Measurements from ENCODE around the gene GNAS-AS1.

GNAS-AS1 gene

GRCh38 chr20:58878399-58878798 is 27.7 kb upstream of the GNAS-AS1 start:
- WGBS (ENCODE audit: extremely low coverage, insufficient coverage, insufficient read length): no CpG with 5 or more reads among the region's 4 CpGs
- no peak overlapping the region for H3K23ac ChIP-seq (ENCODE audit: low read length)
- no peak overlapping the region for H3K14ac ChIP-seq (ENCODE audit: low read length)
- no peak overlapping the region for H3K4ac ChIP-seq (ENCODE audit: low read depth, low read length)
- H2BK5ac ChIP-seq (ENCODE audit: low read depth, low read length, poor library complexity): no peak overlapping the region
- H4K91ac ChIP-seq (ENCODE audit: low read depth, low read length): no peak overlapping the region
- no peak overlapping the region for H2BK12ac ChIP-seq (ENCODE audit: low read length)
- peaks cover under 1% of the 10 kb centered on the region for H3K79me2 ChIP-seq (ENCODE audit: control insufficient read depth, insufficient read depth, low read length, poor library complexity)
- no peak overlapping the region for H3K4me3 ChIP-seq (ENCODE audit: low read depth, low read length)
- no peaks in the 10 kb centered on the region for H3K9me3 ChIP-seq (ENCODE audit: insufficient read depth, low read depth, low read length)
- H4K12ac ChIP-seq (ENCODE audit: low read depth, low read length): no peak overlapping the region
- H3K9ac ChIP-seq (ENCODE audit: low read length): no peak overlapping the region
- no peak overlapping the region for H3K18ac ChIP-seq (ENCODE audit: low read length)
- H3K79me1 ChIP-seq (ENCODE audit: low read length): peaks cover 1% of the 10 kb centered on the region
- H3K36me3 ChIP-seq (ENCODE audit: control insufficient read depth in 1 of 2, insufficient read depth in 2 of 2, low read length in 2 of 2): no peaks in the 10 kb centered on the region
- H4K8ac ChIP-seq (ENCODE audit: low read depth, low read length): no peak overlapping the region
- peaks cover 2 to 10% of the 10 kb centered on the region in 2 experiments for H3K4me1 ChIP-seq (ENCODE audit: control insufficient read depth in 1 of 2, insufficient read depth in 2 of 2, low read length in 2 of 2)
- no peak overlapping the region for H3K4me2 ChIP-seq (ENCODE audit: low read length)
- no peak overlapping the region for H2AK5ac ChIP-seq (ENCODE audit: low read length)
- H3K27ac ChIP-seq (ENCODE audit: low read depth, low read length): no peak overlapping the region
- no peak for DNase-seq
- no peak overlapping the region for H2AFZ ChIP-seq (ENCODE audit: insufficient read depth, low read length, poor library complexity)
- H3K27me3 ChIP-seq (ENCODE audit: insufficient read depth, low read length): no peaks in the 10 kb centered on the region
- no peak overlapping the region for H2BK120ac ChIP-seq (ENCODE audit: insufficient read depth, low read length, poor library complexity)

GRCh38 chr20:58877976-58878360 is 27.3 kb upstream of the GNAS-AS1 start:
- no peak overlapping the region for H2AK5ac ChIP-seq (ENCODE audit: low read length)
- no CpG with 5 or more reads among the region's 4 CpGs for WGBS (ENCODE audit: extremely low coverage, insufficient coverage, insufficient read length)

GRCh38 chr20:58877050-58877975 is 26.6 kb upstream of the GNAS-AS1 start:
- Histone ChIP-seq H3K9me3 (ENCODE audit: insufficient read depth, low read depth, low read length) (no peaks in the 10 kb centered on the region), H3K9ac (ENCODE audit: low read length) (no peak overlapping the region), H3K14ac (ENCODE audit: low read length) (no peak overlapping the region), H4K8ac (ENCODE audit: low read depth, low read length) (no peak overlapping the region), H2BK5ac (ENCODE audit: low read depth, low read length, poor library complexity) (no peak overlapping the region), H4K91ac (ENCODE audit: low read depth, low read length) (no peak overlapping the region), H3K27me3 (ENCODE audit: insufficient read depth, low read length) (no peaks in the 10 kb centered on the region), H3K79me1 (ENCODE audit: low read length) (no peaks in the 10 kb centered on the region), H3K36me3 (ENCODE audit: control insufficient read depth in 1 of 2, insufficient read depth in 2 of 2, low read length in 2 of 2) (no peaks in the 10 kb centered on the region), H3K4me3 (ENCODE audit: low read depth, low read length) (no peak overlapping the region), H3K4me2 (ENCODE audit: low read length) (no peak overlapping the region), H3K4me1 (ENCODE audit: control insufficient read depth in 1 of 2, insufficient read depth in 2 of 2, low read length in 2 of 2) (peaks cover under 1 to 6% of the 10 kb centered on the region in 2 experiments), H3K23ac (ENCODE audit: low read length) (no peak overlapping the region), H2AK5ac (ENCODE audit: low read length) (no peak overlapping the region), H3K4ac (ENCODE audit: low read depth, low read length) (no peak overlapping the region), H2AFZ (ENCODE audit: insufficient read depth, low read length, poor library complexity) (no peak overlapping the region), H3K79me2 (ENCODE audit: control insufficient read depth, insufficient read depth, low read length, poor library complexity) (no peaks in the 10 kb centered on the region), H4K12ac (ENCODE audit: low read depth, low read length) (no peak overlapping the region), H3K27ac (ENCODE audit: low read depth, low read length) (no peak overlapping the region), H2BK120ac (ENCODE audit: insufficient read depth, low read length, poor library complexity) (no peak overlapping the region), H3K18ac (ENCODE audit: low read length) (no peak overlapping the region), H2BK12ac (ENCODE audit: low read length) (no peak overlapping the region)
- no CpG with 5 or more reads among the region's 11 CpGs for WGBS (ENCODE audit: extremely low coverage, insufficient coverage, insufficient read length)
- DNase-seq: no peak

More at GRCh38 chr20:58877976-58878360, 27.3 kb upstream of the GNAS-AS1 start:
- Histone ChIP-seq H3K4me3 (ENCODE audit: low read depth, low read length) (no peak overlapping the region), H2BK5ac (ENCODE audit: low read depth, low read length, poor library complexity) (no peak overlapping the region), H3K18ac (ENCODE audit: low read length) (no peak overlapping the region), H3K79me2 (ENCODE audit: control insufficient read depth, insufficient read depth, low read length, poor library complexity) (no peaks in the 10 kb centered on the region), H4K8ac (ENCODE audit: low read depth, low read length) (no peak overlapping the region), H3K9me3 (ENCODE audit: insufficient read depth, low read depth, low read length) (no peaks in the 10 kb centered on the region), H3K27me3 (ENCODE audit: insufficient read depth, low read length) (no peaks in the 10 kb centered on the region), H3K36me3 (ENCODE audit: control insufficient read depth in 1 of 2, insufficient read depth in 2 of 2, low read length in 2 of 2) (no peaks in the 10 kb centered on the region), H3K23ac (ENCODE audit: low read length) (no peak overlapping the region), H2BK120ac (ENCODE audit: insufficient read depth, low read length, poor library complexity) (no peak overlapping the region), H3K9ac (ENCODE audit: low read length) (no peak overlapping the region), H3K4ac (ENCODE audit: low read depth, low read length) (no peak overlapping the region), H2BK12ac (ENCODE audit: low read length) (no peak overlapping the region), H3K4me2 (ENCODE audit: low read length) (no peak overlapping the region), H3K27ac (ENCODE audit: low read depth, low read length) (no peak overlapping the region), H3K4me1 (ENCODE audit: control insufficient read depth in 1 of 2, insufficient read depth in 2 of 2, low read length in 2 of 2) (peaks cover 2 to 8% of the 10 kb centered on the region in 2 experiments), H3K14ac (ENCODE audit: low read length) (no peak overlapping the region), H3K79me1 (ENCODE audit: low read length) (no peaks in the 10 kb centered on the region), H4K91ac (ENCODE audit: low read depth, low read length) (no peak overlapping the region), H2AFZ (ENCODE audit: insufficient read depth, low read length, poor library complexity) (no peak overlapping the region), H4K12ac (ENCODE audit: low read depth, low read length) (no peak overlapping the region)
- DNase-seq: no peak

GRCh38 chr20:58876437-58876836 is 25.7 kb upstream of the GNAS-AS1 start:
- Histone ChIP-seq H4K91ac (ENCODE audit: low read depth, low read length) (no peak overlapping the region), H3K4me1 (ENCODE audit: control insufficient read depth in 1 of 2, insufficient read depth in 2 of 2, low read length in 2 of 2) (peaks cover 0 to 4% of the 10 kb centered on the region in 2 experiments), H3K27ac (ENCODE audit: low read depth, low read length) (no peak overlapping the region), H3K27me3 (ENCODE audit: insufficient read depth, low read length) (no peaks in the 10 kb centered on the region), H3K79me2 (ENCODE audit: control insufficient read depth, insufficient read depth, low read length, poor library complexity) (no peaks in the 10 kb centered on the region), H3K4me2 (ENCODE audit: low read length) (no peak overlapping the region), H2BK12ac (ENCODE audit: low read length) (no peak overlapping the region), H3K9ac (ENCODE audit: low read length) (no peak overlapping the region), H2AK5ac (ENCODE audit: low read length) (no peak overlapping the region), H3K4ac (ENCODE audit: low read depth, low read length) (no peak overlapping the region), H3K9me3 (ENCODE audit: insufficient read depth, low read depth, low read length) (peaks cover 2% of the 10 kb centered on the region), H3K23ac (ENCODE audit: low read length) (no peak overlapping the region), H3K4me3 (ENCODE audit: low read depth, low read length) (no peak overlapping the region), H3K14ac (ENCODE audit: low read length) (no peak overlapping the region), H2BK120ac (ENCODE audit: insufficient read depth, low read length, poor library complexity) (no peak overlapping the region), H3K18ac (ENCODE audit: low read length) (no peak overlapping the region), H3K36me3 (ENCODE audit: control insufficient read depth in 1 of 2, insufficient read depth in 2 of 2, low read length in 2 of 2) (no peaks in the 10 kb centered on the region), H2AFZ (ENCODE audit: insufficient read depth, low read length, poor library complexity) (no peak overlapping the region), H4K8ac (ENCODE audit: low read depth, low read length) (no peak overlapping the region), H2BK5ac (ENCODE audit: low read depth, low read length, poor library complexity) (no peak overlapping the region), H3K79me1 (ENCODE audit: low read length) (no peaks in the 10 kb centered on the region), H4K12ac (ENCODE audit: low read depth, low read length) (no peak overlapping the region)
- no peak for DNase-seq
- no CpG with 5 or more reads among the region's 7 CpGs for WGBS (ENCODE audit: extremely low coverage, insufficient coverage, insufficient read length)

All from trophoblast cell (in vitro differentiated cells and primary cell).